GOT3 (cell line): ENCODE measurements around the gene KIAA1210.
"Not testable (repeated sequence)": the region's sequence is repeated elsewhere in the genome, so short reads cannot be mapped to it uniquely, and the experiment has no call there.

ENCODE experiments used
- DNase-seq: peaks from one replicate; lab custom pipeline; 2025; ENCODE audit warnings: mixed read lengths; lab: John Stamatoyannopoulos, UW

Gene KIAA1210

DNA sequence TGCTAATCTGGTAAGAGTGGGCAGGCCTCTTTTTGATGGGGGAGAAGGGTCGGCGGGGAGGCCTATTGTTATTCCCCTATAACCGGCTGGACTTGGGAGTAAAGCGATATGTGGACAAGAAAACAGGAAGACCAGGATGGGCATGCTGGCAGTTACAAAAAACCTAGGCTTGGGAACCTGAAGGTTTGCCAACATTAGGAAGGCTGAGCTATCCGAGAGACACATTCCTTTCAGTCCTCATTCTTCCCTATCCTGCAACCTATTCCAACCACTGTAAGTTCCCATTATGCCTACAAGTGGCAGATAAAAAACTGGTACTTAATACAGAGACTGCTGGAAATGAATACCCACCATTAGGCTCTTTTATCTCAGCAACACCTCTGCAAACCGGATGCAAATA, 87.2 kb downstream of the KIAA1210 start:
- DNase-seq, result no peak

GRCh38 chrX:119036107-119037029, 91.2 kb downstream of the KIAA1210 start:
- no peak for DNase-seq

DNA sequence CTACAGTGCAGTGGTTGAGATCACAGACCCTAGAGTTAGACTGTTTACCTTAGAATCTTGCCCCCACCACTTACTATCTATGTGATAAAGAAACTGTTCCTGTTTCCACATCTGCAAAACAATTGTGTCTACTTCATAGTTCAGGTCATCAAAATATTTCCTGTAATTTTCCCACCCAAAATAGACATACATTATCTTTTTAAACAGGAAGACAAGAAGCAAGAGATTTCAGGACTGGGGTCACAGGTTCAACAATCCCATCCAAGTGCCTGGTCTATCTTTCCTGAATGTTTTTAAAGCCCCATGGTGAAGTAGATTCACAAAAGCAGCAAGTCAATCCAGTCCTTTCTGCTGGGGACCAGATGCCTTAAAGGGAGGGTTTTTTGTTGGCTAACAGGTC, 96.6 kb downstream of the KIAA1210 start:
- no peak for DNase-seq

DNA sequence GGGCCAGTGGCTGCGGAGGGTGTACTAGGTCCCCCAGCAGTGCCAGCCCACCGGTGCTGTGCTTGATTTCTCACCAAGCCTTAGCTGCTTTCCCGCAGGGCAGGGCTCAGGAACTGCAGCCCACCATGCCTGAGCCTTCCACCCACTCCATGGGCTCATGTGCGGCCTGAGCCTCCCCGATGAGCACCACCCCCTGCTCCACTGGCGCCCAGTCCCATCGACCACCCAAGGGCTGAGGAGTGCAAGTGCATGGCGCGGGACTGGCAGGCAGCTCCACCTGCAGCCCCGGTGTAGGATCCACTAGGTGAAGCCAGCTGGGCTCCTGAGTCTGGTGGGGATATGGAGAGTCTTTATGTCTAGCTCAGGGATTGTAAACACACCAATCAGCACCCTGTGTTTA, 98.0 kb downstream of the KIAA1210 start:
- DNase-seq, result not testable (repeated sequence)

GRCh38 chrX:119028733-119029330, 98.8 kb downstream of the KIAA1210 start:
- DNase-seq, result no peak
